Tibial nerve (tissue), 4 donors: Measurements from ENCODE around the gene ELMO2.

Experiments used
- CTCF ChIP-seq, 5 experiments: fragments of 200-600 bp in 3 of 5; fragments of 450-650 bp in 2 of 5; sonication (generic) in 3 of 5; IDR thresholded peaks; one replicate each; pipeline ENCODE4 v1.5.1; 2016 to 2019; ENCODE audit warnings: antibody characterized with exemption in 5 of 5, mild to moderate bottlenecking in 3 of 5, moderate library complexity in 2 of 5
- EP300 ChIP-seq, 2 donors: sonication (generic); formaldehyde crosslinking; IDR thresholded peaks; one replicate each; pipeline ENCODE4 v1.6.1; 2017; ENCODE audit warnings: antibody characterized with exemption in 2 of 2, mild to moderate bottlenecking in 1 of 2
- POLR2A ChIP-seq, 2 donors: fragments of 450-650 bp; IDR thresholded peaks; one replicate each; pipeline ENCODE4 v1.6.1; 2017; ENCODE audit warnings: antibody characterized with exemption in 2 of 2, mild to moderate bottlenecking in 2 of 2, moderate library complexity in 2 of 2

GRCh38 chr20:46371656-46372055 is 34.8 kb downstream of the ELMO2 start:
- TF ChIP-seq CTCF (IDR thresholded peaks at IDR 0.05) (no peak), POLR2A (IDR thresholded peaks at IDR 0.05) (no peak), EP300 (IDR thresholded peaks at IDR 0.05) (no peak)
